ENCODE results near the gene TRIM65.

- TF ChIP-seq POLR2A (IDR thresholded peaks at IDR 0.05; ENCODE audit: low read depth) (peak; percentile 66), CTCF (IDR thresholded peaks at IDR 0.05) (peak; percentile 51 to 62 (median 54)), EP300 (IDR thresholded peaks at IDR 0.05) (no peak)
These were observed at the start of gene TRIM65 for GRCh38 chr17:75896415-75897159.

All from esophagus muscularis mucosa (tissue), 4 donors.